ENCODE results near the gene SDK2.

The SDK2 gene

GRCh38 chr17:73520369-73520761, 123.9 kb downstream of the SDK2 start:
- FAIRE-seq (no peak), DNase-seq (ENCODE audit: insufficient read length, low spot score) (no peak)

GRCh38 chr17:73519714-73520368, 124.4 kb downstream of the SDK2 start:
- no peak for DNase-seq (ENCODE audit: insufficient read length, low spot score)
- FAIRE-seq, result no peak

GRCh38 chr17:73519011-73519410, 125.2 kb downstream of the SDK2 start:
- no peak for DNase-seq (ENCODE audit: insufficient read length, low spot score)
- no peak for FAIRE-seq

GRCh38 chr17:73516431-73516830, 127.8 kb downstream of the SDK2 start:
- DNase-seq (ENCODE audit: insufficient read length, low spot score) (no peak), FAIRE-seq (no peak)

GRCh38 chr17:73514146-73514863, 129.9 kb downstream of the SDK2 start:
- DNase-seq (ENCODE audit: insufficient read length, low spot score), result no peak
- FAIRE-seq, result no peak

GRCh38 chr17:73513426-73513825, 130.8 kb downstream of the SDK2 start:
- DNase-seq (ENCODE audit: insufficient read length, low spot score) (no peak), FAIRE-seq (no peak)

GRCh38 chr17:73511719-73512115, 132.5 kb downstream of the SDK2 start:
- no peak for DNase-seq (ENCODE audit: insufficient read length, low spot score)
- FAIRE-seq, result no peak

- DNase-seq (ENCODE audit: insufficient read length, low spot score) (no peak), FAIRE-seq (no peak)
These were observed 133.1 kb downstream of the SDK2 start for GRCh38 chr17:73510981-73511718.

GRCh38 chr17:73508931-73509605, 135.2 kb downstream of the SDK2 start:
- DNase-seq (ENCODE audit: insufficient read length, low spot score), result no peak
- FAIRE-seq, result no peak

- FAIRE-seq (no peak), DNase-seq (ENCODE audit: insufficient read length, low spot score) (no peak)
These were observed 136.0 kb downstream of the SDK2 start for GRCh38 chr17:73508057-73508930.

- DNase-seq (ENCODE audit: insufficient read length, low spot score) (no peak), FAIRE-seq (no peak)
These were observed 137.5 kb downstream of the SDK2 start for GRCh38 chr17:73506470-73507435.

- no peak for FAIRE-seq
- no peak for DNase-seq (ENCODE audit: insufficient read length, low spot score)
These were observed 140.7 kb downstream of the SDK2 start for GRCh38 chr17:73503560-73503959.

- FAIRE-seq, result no peak
These were observed 143.7 kb downstream of the SDK2 start for GRCh38 chr17:73500414-73500999.

GRCh38 chr17:73498886-73499554, 145.2 kb downstream of the SDK2 start:
- FAIRE-seq, result no peak

More at GRCh38 chr17:73500414-73500999, 143.7 kb downstream of the SDK2 start:
- DNase-seq (ENCODE audit: insufficient read length, low spot score), result no peak

GRCh38 chr17:73498176-73498575, 146.1 kb downstream of the SDK2 start:
- no peak for FAIRE-seq
- DNase-seq (ENCODE audit: insufficient read length, low spot score), result no peak

More at GRCh38 chr17:73498886-73499554, 145.2 kb downstream of the SDK2 start:
- no peak for DNase-seq (ENCODE audit: insufficient read length, low spot score)

GRCh38 chr17:73497721-73498120, 146.5 kb downstream of the SDK2 start:
- no peak for FAIRE-seq
- DNase-seq (ENCODE audit: insufficient read length, low spot score), result no peak

GRCh38 chr17:73496232-73496631, 148.0 kb downstream of the SDK2 start:
- no peak for DNase-seq (ENCODE audit: insufficient read length, low spot score)
- no peak for FAIRE-seq

GRCh38 chr17:73495641-73496040, 148.6 kb downstream of the SDK2 start:
- DNase-seq (ENCODE audit: insufficient read length, low spot score) (no peak), FAIRE-seq (no peak)
